Smooth muscle cell (in vitro differentiated cells): ENCODE measurements around the gene RAP1GAP. TPM values are rescaled to one million over a fixed set of nuclear protein-coding genes. Genes with fewer than 3 reads are reported as not detected.

Experiments
- polyA plus RNA-seq: library from polyadenylated mRNA; unstranded; fragments of >200 nt; fragmentation: Nextera tagmentation; extraction: Ambion mirVana; gene quantifications from 2 replicates; pipeline ENCODE4 v1.2.1, GENCODE V29; 2016
- total RNA-seq: library from RNA; depleted of rRNA; stranded (reverse); fragments of >200 nt; gene quantifications from 2 replicates; pipeline ENCODE4 v1.2.3, GENCODE V29; 2014

The RAP1GAP gene
- total and polyA plus RNA-seq, 2 experiments from 2014 or later = 0.99 to 4.1 TPM

Other genes starting within 250 kb of the RAP1GAP start
- gene NBPF3, start 229.2 kb downstream of the RAP1GAP start, total RNA-seq = 11.0 and 12.7 TPM in 2 replicates
- 2.9 and 7.5 TPM in 2 replicates for gene NBPF3, start 229.2 kb downstream of the RAP1GAP start, polyA plus RNA-seq
- 4.6 and 5.4 TPM in 2 replicates for gene ALPL, start 159.9 kb downstream of the RAP1GAP start, total RNA-seq
- 8.3 and 10.3 TPM in 2 replicates for gene ALPL, start 159.9 kb downstream of the RAP1GAP start, polyA plus RNA-seq
- gene USP48, start 113.8 kb upstream of the RAP1GAP start, total RNA-seq = 51.7 and 76.0 TPM in 2 replicates
- 34.5 and 45.3 TPM in 2 replicates for gene USP48, start 113.8 kb upstream of the RAP1GAP start, polyA plus RNA-seq
- gene LDLRAD2, start 142.9 kb upstream of the RAP1GAP start, total RNA-seq = 0.04 and 0.13 TPM in 2 replicates
- 6.8 and 7.9 TPM in 2 replicates for gene LDLRAD2, start 142.9 kb upstream of the RAP1GAP start, polyA plus RNA-seq